Measurements from ENCODE around the gene PLA2G4D. TPM values are rescaled to one million over a fixed set of nuclear protein-coding genes. Genes with fewer than 3 reads are reported as not detected.

Gene PLA2G4D
- total RNA-seq, 1 experiment from 2014 or later = not detected

GRCh38 chr15:42021593-42021992 lies 72.8 kb downstream of the PLA2G4D start:
- no TSS peak for BruUV-seq (replicated peaks)
- Mint-ChIP-seq H3K4me1 (ENCODE audit: low read depth, unreplicated experiment) (no peaks in the 10 kb centered on the region), H3K27ac (ENCODE audit: unreplicated experiment) (no peak overlapping the region), H3K36me3 (ENCODE audit: insufficient read depth, unreplicated experiment) (no peaks in the 10 kb centered on the region), H3K27me3 (ENCODE audit: unreplicated experiment) (peaks cover 16% of the 10 kb centered on the region), H3K4me3 (ENCODE audit: low read depth, unreplicated experiment) (no peak overlapping the region), H3K9me3 (ENCODE audit: low read depth, unreplicated experiment) (no peaks in the 10 kb centered on the region)
- no peak for DNase-seq
- TF ChIP-seq CTCF (IDR thresholded peaks at IDR 0.05; ENCODE audit: unreplicated experiment) = no peak
- CTCF ChIA-PET = interaction anchor here (0.7 kb wide), 1 partner anchor 16 kb away, joined by 4 read pairs; no protein-coding TSS in a partner anchor
- intact Hi-C loops (cut with micrococcal nuclease; ENCODE audit: unreplicated experiment) = no loop called here

- CTCF ChIA-PET = no interaction called here
- Mint-ChIP-seq H3K27ac (ENCODE audit: unreplicated experiment) (no peak within 1 kb of the TSS), H3K4me1 (ENCODE audit: low read depth, unreplicated experiment) (no peaks in the 10 kb centered on the region), H3K4me3 (ENCODE audit: low read depth, unreplicated experiment) (no peak within 1 kb of the TSS), H3K36me3 (ENCODE audit: insufficient read depth, unreplicated experiment) (no peaks in the 10 kb centered on the region), H3K27me3 (ENCODE audit: unreplicated experiment) (peaks cover 14% of the 10 kb centered on the region), H3K9me3 (ENCODE audit: low read depth, unreplicated experiment) (no peaks in the 10 kb centered on the region)
- no TSS peak for BruUV-seq (replicated peaks)
- DNase-seq = no peak
- TF ChIP-seq CTCF (IDR thresholded peaks at IDR 0.05; ENCODE audit: unreplicated experiment) = no peak
- intact Hi-C loops (cut with micrococcal nuclease; ENCODE audit: unreplicated experiment) = no loop called here
Observed at GRCh38 chr15:42020713-42021273, 73.6 kb downstream of the PLA2G4D start, which contains the start of gene PLA2G4E. TSS of gene PLA2G4E (minus strand) at chr15:42021042. CDS start at chr15:42021030, 12 bp downstream.

GRCh38 chr15:42018306-42019224 lies 75.8 kb downstream of the PLA2G4D start:
- no peaks in the 10 kb centered on the region for H3K9me3 Mint-ChIP-seq (ENCODE audit: low read depth, unreplicated experiment)
- H3K27ac Mint-ChIP-seq (ENCODE audit: unreplicated experiment) = no peak overlapping the region
- no peaks in the 10 kb centered on the region for H3K36me3 Mint-ChIP-seq (ENCODE audit: insufficient read depth, unreplicated experiment)
- no peak for DNase-seq
- no peak overlapping the region for H3K4me3 Mint-ChIP-seq (ENCODE audit: low read depth, unreplicated experiment)
- TF ChIP-seq CTCF (IDR thresholded peaks at IDR 0.05; ENCODE audit: unreplicated experiment) = no peak
- intact Hi-C loops (cut with micrococcal nuclease; ENCODE audit: unreplicated experiment) = no loop called here
- no peaks in the 10 kb centered on the region for H3K4me1 Mint-ChIP-seq (ENCODE audit: low read depth, unreplicated experiment)
- CTCF ChIA-PET = no interaction called here
- no TSS peak for BruUV-seq (replicated peaks)
- peaks cover 27% of the 10 kb centered on the region for H3K27me3 Mint-ChIP-seq (ENCODE audit: unreplicated experiment)

Other genes with a start within 250 kb of the PLA2G4D start
- gene SPTBN5, start 200.5 kb downstream of the PLA2G4D start, total RNA-seq (2022) = 0.64 and 0.69 TPM in 2 replicates
- 20.2 and 20.7 TPM in 2 replicates for gene EHD4, start 122.0 kb downstream of the PLA2G4D start, total RNA-seq (2022)
- 0.09 TPM in 1 of 2 replicates, not detected in the other for gene PLA2G4E, start 73.5 kb downstream of the PLA2G4D start, total RNA-seq (2022)
- 0.87 and 2.0 TPM in 2 replicates for gene PLA2G4F, start 62.1 kb upstream of the PLA2G4D start, total RNA-seq (2022)
- gene VPS39, start 113.7 kb upstream of the PLA2G4D start, total RNA-seq (2022) = 32.5 and 34.6 TPM in 2 replicates
- gene GANC, start 178.6 kb upstream of the PLA2G4D start, total RNA-seq (2022) = 10.8 and 12.7 TPM in 2 replicates
- 30.1 and 31.2 TPM in 2 replicates for gene TMEM87A, start 178.9 kb upstream of the PLA2G4D start, total RNA-seq (2022)